Activated effector memory CD4-positive, alpha-beta T cell treated with Interleukin-2 at 50 U/mL for 16 hours (primary cell): ENCODE results near the gene TPK1.
A peak's percentile ranks its signal among the peaks of the same experiment; 100 is the strongest.
"Not testable (repeated sequence)": the region's sequence is repeated elsewhere in the genome, so short reads cannot be mapped to it uniquely, and the experiment has no call there.

ENCODE experiments used
- DNase-seq: peaks from one replicate; pipeline ENCODE4 v3.0.0-alpha.2; 2020

Gene TPK1

GRCh38 chr7:144821067-144821466 is 14.8 kb downstream of the TPK1 start:
- DNase-seq, result no peak

- no peak for DNase-seq
Observed at GRCh38 chr7:144820552-144820951, 15.3 kb downstream of the TPK1 start.

GRCh38 chr7:144819566-144819965 is 16.3 kb downstream of the TPK1 start:
- DNase-seq, result no peak

GRCh38 chr7:144818511-144818910 is 17.3 kb downstream of the TPK1 start:
- DNase-seq, result peak; percentile 42

- DNase-seq, result no peak
Observed at GRCh38 chr7:144817001-144817400, 18.9 kb downstream of the TPK1 start.

GRCh38 chr7:144814299-144814698 is 21.6 kb downstream of the TPK1 start:
- DNase-seq, result no peak

GRCh38 chr7:144812379-144813283 is 23.2 kb downstream of the TPK1 start:
- DNase-seq, result peak; percentile 27

GRCh38 chr7:144805627-144806239 is 30.1 kb downstream of the TPK1 start:
- DNase-seq, result no peak

GRCh38 chr7:144800678-144801436 is 35.0 kb downstream of the TPK1 start:
- DNase-seq, result not testable (repeated sequence)

GRCh38 chr7:144796919-144797318 is 38.9 kb downstream of the TPK1 start:
- no peak for DNase-seq

GRCh38 chr7:144792050-144792449 is 43.8 kb downstream of the TPK1 start:
- no peak for DNase-seq

- DNase-seq, result no peak
Observed at GRCh38 chr7:144791488-144791887, 44.4 kb downstream of the TPK1 start.

- DNase-seq, result no peak
Observed at GRCh38 chr7:144787127-144787526, 48.7 kb downstream of the TPK1 start.

GRCh38 chr7:144786522-144786921 is 49.3 kb downstream of the TPK1 start:
- no peak for DNase-seq

GRCh38 chr7:144786079-144786478 is 49.8 kb downstream of the TPK1 start:
- DNase-seq, result no peak

GRCh38 chr7:144785521-144785920 is 50.3 kb downstream of the TPK1 start:
- DNase-seq, result no peak

GRCh38 chr7:144784943-144785342 is 50.9 kb downstream of the TPK1 start:
- no peak for DNase-seq

- DNase-seq, result no peak
Observed at GRCh38 chr7:144784441-144784840, 51.4 kb downstream of the TPK1 start.

- no peak for DNase-seq
Observed at GRCh38 chr7:144782883-144783282, 53.0 kb downstream of the TPK1 start.

GRCh38 chr7:144780071-144780608 is 55.7 kb downstream of the TPK1 start:
- no peak for DNase-seq

GRCh38 chr7:144777889-144778288 is 58.0 kb downstream of the TPK1 start:
- not testable (repeated sequence) for DNase-seq

- no peak for DNase-seq
Observed at GRCh38 chr7:144777005-144777839, 58.6 kb downstream of the TPK1 start.
